HG02943 (cell line): ENCODE measurements around the gene HERPUD1.
"Not testable (repeated sequence)": the region's sequence is repeated elsewhere in the genome, so short reads cannot be mapped to it uniquely, and the experiment has no call there.

Source experiments
- ATAC-seq: cut with Tn5 transposase; IDR thresholded peaks from one replicate; pipeline ENCODE4 v1.9.1; 2021; ENCODE audit warnings: mild to moderate bottlenecking, low read depth, moderate library complexity; ENCODE audit not compliant: unreplicated experiment

HERPUD1 gene

DNA sequence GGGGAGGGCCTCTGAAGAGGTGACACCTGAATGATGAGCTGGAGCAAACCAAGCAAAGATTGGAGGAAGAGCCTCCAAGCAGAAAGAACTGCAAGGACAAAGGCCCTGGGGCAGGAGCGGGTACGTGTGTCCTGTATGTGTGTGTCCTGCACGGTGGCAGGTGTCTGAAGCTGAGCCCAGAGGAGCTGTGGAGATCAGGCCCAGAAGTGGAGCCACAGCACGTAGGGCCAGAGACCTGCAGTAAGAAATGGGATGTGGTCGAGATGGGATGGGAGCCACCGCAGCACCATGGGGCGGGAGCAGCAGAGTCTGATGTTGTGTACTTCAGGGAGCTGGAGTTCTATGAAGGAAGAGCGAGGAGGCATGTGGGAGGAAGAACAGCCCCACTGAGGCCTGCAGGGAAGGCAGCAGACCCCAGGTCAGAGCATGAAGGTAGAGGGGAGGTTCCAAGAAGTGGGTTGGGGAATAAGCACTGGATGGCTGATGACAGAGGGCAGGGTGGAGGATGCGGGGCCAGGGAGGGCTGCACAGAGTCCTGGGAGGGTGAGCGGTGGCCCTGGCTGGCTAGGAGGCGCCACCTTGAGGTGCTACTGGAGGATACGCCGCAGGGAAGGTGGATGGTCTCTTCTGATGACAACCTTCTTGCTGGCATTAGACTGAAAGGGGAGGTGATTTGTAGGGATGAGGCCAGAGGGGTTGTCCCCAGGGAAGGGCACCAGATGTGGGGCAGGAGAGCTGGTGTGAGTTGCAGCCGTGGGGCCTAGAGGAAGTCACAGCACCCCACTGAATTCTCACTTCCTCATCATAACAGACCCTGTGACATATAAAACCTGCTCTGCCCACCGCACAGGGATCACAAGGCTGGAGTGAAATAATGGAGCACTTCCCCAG is 19.2 kb downstream of the HERPUD1 start:
- ATAC-seq: peak; percentile 50

DNA sequence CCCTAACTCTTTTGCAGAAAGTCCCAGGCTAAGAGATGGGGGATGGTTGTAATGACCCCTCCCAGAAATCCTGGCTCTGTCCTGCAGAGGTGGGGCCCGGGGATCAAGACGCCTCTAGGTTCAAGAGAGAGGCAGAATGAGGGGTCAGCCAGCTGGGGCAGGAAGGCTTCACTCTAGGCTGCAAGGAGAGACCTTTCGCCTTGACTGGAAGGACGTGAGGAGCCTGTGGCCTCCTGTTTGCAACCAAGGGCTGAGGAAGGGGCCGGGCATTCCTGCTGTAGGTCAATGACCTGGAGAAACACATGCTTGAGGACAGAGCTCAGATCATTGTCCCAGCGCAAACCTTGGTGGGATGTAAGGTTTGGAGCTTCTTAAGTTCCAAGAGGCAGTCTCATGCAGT is 21.1 kb downstream of the HERPUD1 start:
- ATAC-seq: no peak

DNA sequence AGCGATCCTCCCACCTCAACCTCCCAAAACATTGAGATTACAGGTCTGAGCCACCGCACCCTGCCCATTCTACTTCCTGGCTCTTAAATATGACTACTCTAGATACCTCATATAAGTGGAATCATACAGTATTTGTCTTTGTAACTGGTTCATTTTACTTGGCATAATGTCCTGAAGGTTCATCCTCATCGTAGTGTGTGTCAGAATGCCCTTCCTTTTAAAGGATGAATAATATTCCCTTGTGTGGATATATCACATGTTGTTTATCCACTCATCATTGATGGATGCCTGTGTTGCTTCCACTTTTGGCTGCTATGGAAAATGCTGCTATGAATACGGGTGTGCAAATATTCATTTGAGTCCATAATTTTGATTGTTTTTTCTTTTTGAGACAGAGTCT is 24.1 kb downstream of the HERPUD1 start:
- ATAC-seq: no peak

DNA sequence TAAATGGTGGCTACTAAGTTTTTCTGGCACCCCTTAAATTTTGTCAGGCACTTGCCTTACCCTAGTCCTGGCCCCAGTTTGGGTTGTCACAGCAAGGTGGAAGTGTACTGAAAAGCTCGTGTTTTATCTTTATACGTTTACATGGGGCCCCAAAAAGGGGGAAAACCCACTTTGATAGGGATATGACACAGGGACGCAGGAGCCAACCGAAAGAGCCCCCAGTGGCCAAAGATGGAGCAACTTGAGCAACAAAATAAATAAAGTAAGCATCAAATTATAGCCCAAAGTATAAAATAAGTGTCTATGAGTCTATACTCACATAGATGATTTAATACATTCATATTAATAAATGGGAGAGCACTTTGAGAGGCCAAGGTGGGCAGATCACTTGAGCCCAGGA is 24.8 kb downstream of the HERPUD1 start:
- ATAC-seq: no peak

DNA sequence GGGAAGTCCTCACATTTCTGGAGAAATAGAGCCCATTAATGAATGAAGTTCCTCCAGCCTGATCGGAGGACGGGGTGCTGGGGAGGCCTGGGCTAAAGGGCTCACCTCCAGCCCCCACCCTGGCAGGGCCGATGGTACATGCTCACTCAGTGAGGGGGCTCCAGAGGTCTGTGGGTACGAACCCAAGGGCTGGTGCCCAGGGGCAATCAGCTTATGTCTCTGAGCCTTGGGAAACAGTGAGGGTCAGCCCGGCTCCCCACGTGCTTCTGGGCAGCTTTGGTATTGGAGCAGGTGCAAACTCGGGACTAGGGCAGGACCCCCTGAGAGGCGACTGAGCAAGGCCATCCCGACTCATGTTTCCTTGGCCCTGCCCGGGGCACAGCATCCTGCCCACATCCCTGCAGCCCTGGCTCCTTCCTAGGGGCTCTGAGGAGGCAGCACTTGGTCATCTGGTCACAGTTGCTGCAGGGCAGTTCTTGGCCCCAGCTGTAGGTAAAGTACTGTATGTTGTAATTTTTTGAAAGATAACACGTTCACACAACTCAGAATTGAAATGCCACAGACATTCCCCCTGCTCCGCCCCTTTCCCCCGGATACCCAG is 28.8 kb downstream of the HERPUD1 start:
- ATAC-seq: no peak

DNA sequence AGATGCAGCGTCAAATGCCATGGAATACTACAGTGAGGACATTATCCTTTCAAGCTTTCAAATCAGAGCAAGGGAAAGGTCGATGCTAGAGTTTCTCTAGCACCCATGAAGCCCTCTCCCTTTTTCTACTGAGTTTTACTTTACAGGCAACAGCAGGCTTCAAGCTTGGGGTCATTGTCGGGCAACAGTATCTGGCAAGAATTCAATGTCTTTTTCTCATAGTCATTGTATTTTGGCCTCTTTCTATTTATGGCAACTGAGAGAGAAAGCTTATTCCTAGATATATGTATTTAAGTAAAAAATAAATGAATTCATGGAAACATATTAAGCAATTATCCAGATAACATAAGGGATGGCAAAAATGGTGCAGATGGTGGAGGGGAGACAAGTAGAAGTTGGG is 29.4 kb downstream of the HERPUD1 start:
- no peak for ATAC-seq

DNA sequence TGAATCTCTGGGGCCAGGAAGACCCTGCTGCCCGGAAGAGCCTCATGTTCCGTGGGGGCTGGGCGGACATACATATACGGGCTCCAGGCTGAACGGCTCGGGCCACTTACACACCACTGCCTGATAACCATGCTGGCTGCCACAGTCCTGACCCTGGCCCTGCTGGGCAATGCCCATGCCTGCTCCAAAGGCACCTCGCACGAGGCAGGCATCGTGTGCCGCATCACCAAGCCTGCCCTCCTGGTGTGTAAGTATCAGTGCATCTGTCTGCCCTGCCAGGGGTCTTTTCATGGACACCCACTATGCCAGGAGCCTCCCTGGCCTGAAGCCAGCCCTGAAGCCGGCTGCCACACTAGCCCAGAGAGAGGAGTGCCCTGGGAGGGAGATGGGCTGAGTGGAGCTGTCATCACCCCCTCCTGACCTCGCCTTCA is 29.9 kb downstream of the HERPUD1 start, which contains the start of gene CETP:
Gene CETP (plus strand): TSS at position 100 of the 431 bp plus-strand sequence. CDS start 30 bp downstream, at position 130.
- no peak for ATAC-seq

DNA sequence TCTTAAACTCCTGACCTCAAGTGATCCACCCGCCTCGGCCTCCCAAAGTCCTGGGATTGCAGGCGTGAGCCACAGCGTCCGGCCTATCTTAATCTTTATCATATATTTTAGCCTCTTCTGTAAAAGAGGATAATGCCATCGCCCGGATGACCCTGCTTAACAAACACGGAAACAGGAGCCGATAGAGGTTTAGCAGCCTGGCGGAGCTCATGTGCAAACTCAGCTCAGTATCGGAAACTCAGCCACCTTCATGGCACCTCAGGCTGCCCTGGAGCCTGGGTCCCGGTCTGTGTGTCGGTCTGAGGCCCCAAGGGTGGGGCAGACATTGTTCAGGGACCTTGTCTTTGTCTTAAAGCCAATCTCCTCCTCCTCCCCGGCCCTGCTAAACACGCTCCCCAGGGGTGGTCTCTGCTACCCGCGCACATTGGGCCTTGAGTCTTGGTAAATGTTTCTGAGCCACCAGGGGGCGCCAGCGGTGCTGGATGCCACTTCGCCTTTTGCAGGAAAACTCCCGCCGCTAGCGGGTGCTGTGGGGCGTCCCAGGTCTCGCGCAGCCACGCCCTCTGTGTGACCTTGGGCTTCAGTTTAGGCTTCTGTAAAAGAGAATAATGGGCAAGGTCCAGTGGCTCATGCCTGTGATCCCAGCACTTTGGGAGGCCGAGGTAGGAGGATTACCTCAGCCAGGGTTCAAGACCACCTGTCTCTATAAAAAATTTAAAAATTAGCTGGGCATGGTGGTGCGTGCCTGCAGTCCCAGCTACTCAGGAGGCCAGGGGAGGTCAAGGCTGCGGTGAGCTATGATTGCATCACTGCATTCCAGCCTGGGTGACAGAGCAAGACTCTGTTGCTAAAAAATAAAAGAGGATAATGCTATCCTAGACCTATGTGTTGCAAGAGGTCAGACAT is 32.6 kb downstream of the HERPUD1 start:
- ATAC-seq: no peak

DNA sequence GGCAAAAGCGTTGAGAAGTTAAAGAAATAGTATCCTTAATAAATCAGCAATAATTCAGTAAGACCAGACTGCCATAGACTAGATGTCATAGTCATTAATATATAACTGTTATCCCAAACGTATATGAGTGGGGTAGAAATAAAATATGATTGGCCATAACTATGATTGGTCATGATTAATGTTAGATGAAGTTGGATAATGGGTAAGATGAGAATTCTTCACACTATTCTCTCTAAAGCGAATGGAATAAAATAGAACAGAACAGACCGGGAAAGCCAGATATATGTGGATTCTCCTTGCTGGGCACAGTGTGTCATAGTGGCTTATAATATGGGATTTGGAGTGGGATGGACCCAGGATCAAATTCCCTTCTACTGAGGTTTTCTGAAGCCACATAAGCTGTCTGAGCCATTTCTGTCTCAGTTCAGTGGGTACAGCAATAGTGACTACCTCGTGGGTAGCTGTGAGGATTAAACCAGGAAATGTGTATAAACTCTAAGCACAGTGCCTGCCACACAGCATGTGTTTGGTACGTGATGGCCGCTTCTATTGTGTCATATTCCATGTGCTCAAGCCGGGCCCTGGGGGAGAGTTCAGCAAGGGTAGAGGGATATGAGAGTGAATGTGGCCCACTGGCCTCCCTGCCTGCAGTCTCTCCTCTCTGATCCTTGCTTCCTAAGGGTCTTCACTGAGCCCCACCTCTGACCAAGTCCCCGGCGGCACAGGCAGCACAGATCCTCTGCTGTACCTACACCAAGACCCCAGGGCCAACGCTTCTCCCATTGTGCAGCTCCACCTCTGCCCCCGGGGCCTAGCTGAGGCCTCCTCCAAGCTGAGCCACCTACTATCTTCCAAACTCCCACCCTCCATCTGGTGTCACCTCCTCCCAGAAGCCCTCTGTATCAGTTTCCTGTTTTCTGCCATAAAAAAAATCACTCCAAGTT is 33.5 kb downstream of the HERPUD1 start:
- no peak for ATAC-seq

DNA sequence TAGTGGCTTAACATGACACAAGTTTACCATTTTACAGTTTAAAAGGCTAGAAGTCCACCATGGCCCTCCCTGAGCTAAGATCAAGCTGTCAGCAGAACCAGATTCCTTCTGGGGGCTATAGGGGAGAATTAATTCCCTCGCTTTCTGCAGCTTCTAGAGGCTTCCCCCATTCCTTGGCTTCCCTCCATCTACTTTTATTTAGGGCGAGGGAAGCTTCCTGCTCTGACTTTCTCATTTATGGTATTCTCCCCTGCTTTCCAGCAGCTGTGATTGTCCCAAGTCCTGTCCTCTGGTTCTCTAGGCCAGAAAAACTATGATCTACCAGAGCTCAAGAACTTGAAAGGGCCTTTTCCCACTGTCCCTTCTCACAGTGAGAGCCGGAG is 34.1 kb downstream of the HERPUD1 start:
- ATAC-seq: no peak

DNA sequence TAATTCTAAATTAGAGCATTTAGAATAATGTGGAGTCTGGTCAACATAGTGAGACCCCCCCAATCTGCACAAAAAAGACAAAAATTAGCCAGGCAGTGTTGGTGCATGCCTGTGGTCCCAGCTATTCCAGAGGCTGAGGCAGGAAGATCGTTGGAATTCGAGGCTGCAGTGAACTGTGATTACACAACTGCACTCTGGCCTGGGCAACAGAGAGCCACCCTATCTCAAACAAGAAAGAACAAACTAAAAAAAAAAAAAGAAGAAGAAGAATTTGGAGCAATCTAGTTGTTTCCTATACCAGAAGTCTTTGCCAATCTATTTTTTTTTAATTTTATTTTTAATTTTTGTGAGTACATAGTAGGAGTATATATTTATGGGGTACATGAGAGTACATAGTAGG is 35.8 kb downstream of the HERPUD1 start:
- no peak for ATAC-seq

DNA sequence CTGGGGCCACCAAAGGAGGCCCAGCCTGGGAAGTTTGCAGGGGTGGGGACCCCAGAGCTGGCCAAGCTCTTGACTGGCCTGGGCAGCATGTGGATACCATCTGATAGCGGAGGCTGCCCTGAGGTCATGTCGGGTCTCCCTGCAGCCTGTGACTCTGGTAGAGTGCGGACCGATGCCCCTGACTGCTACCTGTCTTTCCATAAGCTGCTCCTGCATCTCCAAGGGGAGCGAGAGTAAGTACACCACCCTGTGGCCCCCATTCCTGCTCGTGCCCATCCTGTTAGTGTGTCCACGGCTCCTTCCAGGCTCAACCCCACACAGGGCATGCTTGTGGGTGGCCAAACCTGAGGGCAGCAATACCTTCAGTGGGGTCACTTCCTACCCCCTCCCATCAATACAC is 37.8 kb downstream of the HERPUD1 start:
- ATAC-seq: no peak

DNA sequence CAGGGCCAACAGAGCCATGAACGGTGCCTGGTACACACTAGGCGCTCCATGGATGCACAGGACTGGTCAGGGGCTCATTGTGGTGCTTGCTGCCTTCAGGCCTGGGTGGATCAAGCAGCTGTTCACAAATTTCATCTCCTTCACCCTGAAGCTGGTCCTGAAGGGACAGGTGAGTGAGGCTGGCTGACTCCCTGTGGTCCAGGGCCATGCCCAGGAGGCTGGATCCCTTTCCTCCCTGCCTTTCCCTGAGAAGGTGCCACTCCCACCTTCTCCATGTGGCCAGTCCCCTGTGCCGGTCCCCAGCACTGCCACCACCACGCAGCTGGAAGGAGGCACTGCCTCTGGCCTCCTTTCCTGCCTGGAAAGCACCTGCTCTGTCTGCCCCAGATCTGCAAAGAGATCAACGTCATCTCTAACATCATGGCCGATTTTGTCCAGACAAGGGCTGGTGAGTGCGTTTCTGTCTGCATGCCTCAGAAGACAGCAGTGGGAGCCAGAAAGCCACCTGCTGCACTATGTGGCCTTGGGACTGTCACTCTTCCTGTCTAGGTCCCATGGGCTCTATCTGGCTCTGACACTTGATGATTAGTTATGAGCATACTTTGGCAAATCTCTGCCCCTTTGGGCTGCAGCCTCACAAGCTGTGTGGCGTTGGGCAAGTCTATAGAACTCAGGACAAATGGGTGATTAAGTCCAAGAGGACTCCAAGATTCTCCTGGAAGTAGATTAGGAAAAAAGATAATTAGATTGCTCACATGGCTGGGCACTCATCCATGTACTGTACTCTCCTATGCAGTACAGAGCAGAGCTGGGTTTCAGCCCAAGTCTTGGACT is 39.2 kb downstream of the HERPUD1 start:
- peak; percentile 77 for ATAC-seq

DNA sequence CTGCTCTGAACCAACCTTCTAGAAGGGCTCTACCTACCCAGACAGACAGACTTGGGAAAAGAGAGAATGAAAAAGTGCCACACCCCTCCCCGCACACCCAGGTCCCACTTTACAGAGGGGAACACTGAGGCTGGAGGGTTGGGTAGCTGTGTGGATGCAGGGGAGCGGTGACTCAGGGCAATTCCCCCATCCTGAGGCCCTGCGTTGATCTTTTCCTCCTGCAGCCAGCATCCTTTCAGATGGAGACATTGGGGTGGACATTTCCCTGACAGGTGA is 39.8 kb downstream of the HERPUD1 start:
- no peak for ATAC-seq

DNA sequence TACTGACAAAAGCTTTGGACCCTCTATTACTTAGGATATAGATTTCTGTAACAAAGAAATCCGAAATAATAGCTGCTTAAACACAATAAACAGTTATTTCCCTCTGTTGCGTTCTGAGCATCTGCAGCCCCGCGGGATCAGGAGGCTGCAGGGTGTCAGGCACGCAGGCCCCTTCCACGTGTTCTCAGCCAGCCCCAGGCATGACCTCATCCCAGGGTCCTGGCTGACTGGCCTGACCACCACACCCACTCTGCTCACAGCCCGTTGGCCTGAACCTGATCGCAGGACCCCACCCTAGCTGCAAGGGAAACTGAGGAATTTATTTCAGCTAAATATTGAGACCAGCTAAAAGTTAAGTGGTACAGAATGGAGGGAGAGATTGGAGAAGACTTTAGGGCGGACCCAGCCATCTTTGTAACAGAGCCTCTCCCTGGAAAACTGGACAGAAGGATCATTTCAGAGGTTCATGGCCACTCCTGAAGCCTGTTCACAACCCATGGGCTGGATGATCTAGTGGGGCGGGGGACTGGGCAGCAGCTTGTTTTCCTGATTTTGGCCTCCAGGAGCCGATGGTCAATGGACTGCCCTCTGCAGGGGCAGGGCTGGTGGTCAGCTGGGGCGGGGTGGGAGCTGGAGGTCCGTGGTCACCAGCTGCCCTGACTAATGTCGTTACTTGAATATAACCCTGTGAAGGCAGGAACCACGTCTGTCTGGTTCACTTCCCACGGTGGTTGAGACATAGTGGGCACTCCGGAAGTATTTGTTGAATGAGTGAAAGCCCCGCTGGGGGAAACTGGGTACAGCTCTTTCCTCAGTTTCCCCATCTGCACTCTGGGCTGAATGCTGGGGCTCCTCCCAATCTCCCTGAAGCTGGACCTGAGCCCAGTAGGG is 40.7 kb downstream of the HERPUD1 start:
- ATAC-seq: no peak

DNA sequence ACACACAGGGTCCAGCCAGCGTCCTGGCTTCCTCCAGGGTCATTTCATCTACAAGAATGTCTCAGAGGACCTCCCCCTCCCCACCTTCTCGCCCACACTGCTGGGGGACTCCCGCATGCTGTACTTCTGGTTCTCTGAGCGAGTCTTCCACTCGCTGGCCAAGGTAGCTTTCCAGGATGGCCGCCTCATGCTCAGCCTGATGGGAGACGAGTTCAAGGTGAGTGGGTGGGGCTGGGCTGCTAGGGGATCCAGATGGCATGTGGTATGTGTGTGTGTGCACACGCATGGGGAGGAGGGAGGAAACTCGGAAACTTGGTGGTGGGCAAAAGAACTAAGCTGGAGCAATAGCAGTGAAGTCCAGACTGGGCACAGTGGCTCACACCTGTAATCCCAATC is 41.4 kb downstream of the HERPUD1 start:
- no peak for ATAC-seq

DNA sequence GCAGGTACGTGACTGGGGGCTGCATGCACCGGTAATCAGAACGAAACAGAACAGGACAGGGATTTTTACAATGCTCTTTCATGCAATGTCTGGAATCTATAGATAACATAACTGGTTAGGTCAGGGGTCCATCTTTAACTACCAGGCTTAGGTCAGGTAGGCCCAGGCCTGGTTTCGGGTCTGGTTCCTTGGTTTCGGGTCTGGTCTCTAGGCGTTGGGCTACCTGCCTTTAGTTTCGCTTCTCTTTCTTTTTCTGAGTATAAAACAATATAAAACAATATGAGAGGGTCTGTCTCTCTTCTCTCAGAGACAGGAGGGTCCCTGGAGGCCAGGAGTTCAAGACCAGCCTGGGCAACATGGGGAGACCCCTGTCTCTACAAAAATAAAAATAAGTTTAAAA is 42.0 kb downstream of the HERPUD1 start:
- not testable (repeated sequence) for ATAC-seq

DNA sequence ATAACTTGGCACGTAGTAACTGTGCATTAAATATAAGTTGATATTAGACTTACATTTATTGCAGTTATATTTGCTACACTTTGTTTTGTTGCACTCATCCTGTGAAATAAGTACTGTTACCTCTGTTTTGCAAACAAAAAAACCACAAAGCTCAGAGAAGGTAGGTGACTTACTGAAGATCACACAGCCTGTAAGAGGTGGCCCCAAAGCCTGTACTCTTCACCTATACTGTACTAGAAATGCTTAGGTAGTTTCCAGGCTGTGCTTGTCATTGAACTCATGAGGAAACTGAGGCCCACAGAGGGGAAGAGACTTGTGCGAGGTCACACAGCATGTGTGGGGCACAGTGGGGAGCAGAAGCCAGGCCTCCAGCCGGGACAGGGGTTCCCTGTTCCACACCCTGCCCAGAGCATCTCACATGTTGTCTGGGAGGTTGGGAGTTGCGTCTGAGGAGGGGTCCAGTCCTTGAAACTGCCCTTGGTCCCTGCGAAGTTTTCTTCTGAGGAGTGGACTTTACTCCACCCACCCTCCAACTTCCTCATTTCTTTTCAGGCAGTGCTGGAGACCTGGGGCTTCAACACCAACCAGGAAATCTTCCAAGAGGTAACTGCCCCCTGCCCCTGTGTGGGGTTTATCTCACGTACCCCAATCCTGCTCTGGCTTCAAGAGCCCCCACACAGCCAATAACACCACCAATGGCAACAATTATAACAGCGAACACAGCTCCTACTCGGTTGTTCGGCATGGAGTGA is 42.8 kb downstream of the HERPUD1 start:
- no peak for ATAC-seq
